OCI-LY1 (cell line): ENCODE results near the gene TMOD3.

Experiments
- H2AFZ ChIP-seq: fragments of 200-600 bp; sonication (generic), shearing (Covaris generic); 2 replicates; pipeline ENCODE4 v1.6.0; 2014; ENCODE audit warnings: antibody characterized with exemption, mild to moderate bottlenecking, low read length
- H3F3A ChIP-seq: fragments of 200-600 bp; sonication (generic), shearing (Covaris generic); 2 replicates; pipeline ENCODE4 v1.6.0; 2014; ENCODE audit warnings: mild to moderate bottlenecking, antibody characterized with exemption, low read length, moderate library complexity; ENCODE audit not compliant: insufficient read depth
- H3K27ac ChIP-seq: fragments of 200-600 bp; sonication (generic); 2 replicates; pipeline ENCODE4 v1.5.1; 2014; ENCODE audit warnings: low read length, mixed run types, mild to moderate bottlenecking, low read depth; ENCODE audit not compliant: poor library complexity, severe bottlenecking
- H3K27me3 ChIP-seq: fragments of 200-600 bp; sonication (generic); 2 replicates; pipeline ENCODE4 v1.6.0; 2014; ENCODE audit warnings: antibody characterized with exemption, mild to moderate bottlenecking, low read length, moderate library complexity; ENCODE audit not compliant: insufficient read depth
- H3K36me3 ChIP-seq: fragments of 200-600 bp; sonication (generic); 2 replicates; pipeline ENCODE4 v1.6.1; 2014; ENCODE audit warnings: mild to moderate bottlenecking, antibody characterized with exemption, low read length, moderate library complexity, mixed read lengths; ENCODE audit not compliant: insufficient read depth
- H3K4me1 ChIP-seq: fragments of 200-600 bp; sonication (generic); 2 replicates; pipeline ENCODE4 v1.5.1; 2014; ENCODE audit warnings: mild to moderate bottlenecking, low read length, moderate library complexity; ENCODE audit not compliant: insufficient read depth, severe bottlenecking
- H3K4me2 ChIP-seq: fragments of 200-600 bp; sonication (generic), shearing (Covaris generic); 2 replicates; pipeline ENCODE4 v1.6.1; 2014; ENCODE audit warnings: low read length
- H3K4me3 ChIP-seq: fragments of 200-600 bp; sonication (generic); 2 replicates; pipeline ENCODE4 v1.5.1; 2014; ENCODE audit warnings: low read length, low read depth, mild to moderate bottlenecking, mixed read lengths; ENCODE audit not compliant: poor library complexity, severe bottlenecking
- H3K79me2 ChIP-seq: fragments of 200-600 bp; shearing (Covaris generic); 2 replicates; pipeline ENCODE4 v1.6.1; 2016; ENCODE audit warnings: mixed run types, low read length, mixed read lengths; ENCODE audit not compliant: insufficient read depth
- H3K9ac ChIP-seq: fragments of 200-600 bp; sonication (generic), shearing (Covaris generic); 2 replicates; pipeline ENCODE4 v1.6.1; 2014; ENCODE audit warnings: mild to moderate bottlenecking, low read length, mixed read lengths
- H3K9me2 ChIP-seq: fragments of 200-600 bp; sonication (generic), shearing (Covaris generic); 2 replicates; pipeline ENCODE4 v1.6.1; 2014; ENCODE audit warnings: low read depth, mild to moderate bottlenecking, low read length, mixed read lengths
- H3K9me3 ChIP-seq: fragments of 200-600 bp; shearing (Covaris generic); 2 replicates; pipeline ENCODE4 v1.6.1; 2014; ENCODE audit warnings: low read length, mixed read lengths
- H4K20me1 ChIP-seq: fragments of 200-600 bp; sonication (generic), shearing (Covaris generic); 2 replicates; pipeline ENCODE4 v1.6.0; 2016; ENCODE audit warnings: mild to moderate bottlenecking, low read length; ENCODE audit not compliant: insufficient read depth
- EZH2 ChIP-seq: fragments of 200-600 bp; sonication (generic), shearing (Covaris generic); IDR thresholded peaks from 2 replicates; pipeline ENCODE4 v1.8.0; 2017; ENCODE audit warnings: borderline replicate concordance, mixed run types, mild to moderate bottlenecking, antibody characterized with exemption, low read length, moderate library complexity, mixed read lengths
- TF ChIP-seq, protein P1 (sequence below): fragments of 200-600 bp; sonication (generic), shearing (Covaris generic); IDR thresholded peaks from 2 replicates; pipeline ENCODE4 v1.5.1; 2017; ENCODE audit warnings: mild to moderate bottlenecking, antibody characterized with exemption, low read length, moderate library complexity, mixed read lengths

Gene TMOD3

DNA sequence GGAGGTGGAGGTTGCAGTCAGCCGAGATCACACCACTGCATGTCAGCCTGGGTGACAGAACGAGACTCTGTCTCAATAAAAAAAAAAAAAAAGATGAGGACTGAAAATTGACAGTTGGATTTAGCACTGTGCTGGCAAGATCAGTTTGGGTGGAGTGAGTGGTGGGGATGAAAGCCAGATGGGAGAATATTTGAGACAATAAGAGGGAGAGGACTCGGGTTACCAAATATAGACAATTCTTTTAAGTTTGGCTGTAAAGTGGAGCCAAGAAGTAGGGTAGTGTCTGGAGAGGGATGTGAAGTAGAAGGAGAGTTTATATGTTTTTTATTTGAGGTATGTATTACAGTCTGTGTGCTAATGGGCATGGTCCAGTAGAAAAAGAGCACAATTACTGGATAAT is 20.4 kb downstream of the TMOD3 start:
- H4K20me1 ChIP-seq, result no peaks in the 10 kb centered on the region
- no peak overlapping the region for H3K4me2 ChIP-seq
- no peaks in the 10 kb centered on the region for H3K9me2 ChIP-seq
- no peak overlapping the region for H3K27ac ChIP-seq
- peaks cover 12% of the 10 kb centered on the region for H3K79me2 ChIP-seq
- TF ChIP-seq, protein P1, sequence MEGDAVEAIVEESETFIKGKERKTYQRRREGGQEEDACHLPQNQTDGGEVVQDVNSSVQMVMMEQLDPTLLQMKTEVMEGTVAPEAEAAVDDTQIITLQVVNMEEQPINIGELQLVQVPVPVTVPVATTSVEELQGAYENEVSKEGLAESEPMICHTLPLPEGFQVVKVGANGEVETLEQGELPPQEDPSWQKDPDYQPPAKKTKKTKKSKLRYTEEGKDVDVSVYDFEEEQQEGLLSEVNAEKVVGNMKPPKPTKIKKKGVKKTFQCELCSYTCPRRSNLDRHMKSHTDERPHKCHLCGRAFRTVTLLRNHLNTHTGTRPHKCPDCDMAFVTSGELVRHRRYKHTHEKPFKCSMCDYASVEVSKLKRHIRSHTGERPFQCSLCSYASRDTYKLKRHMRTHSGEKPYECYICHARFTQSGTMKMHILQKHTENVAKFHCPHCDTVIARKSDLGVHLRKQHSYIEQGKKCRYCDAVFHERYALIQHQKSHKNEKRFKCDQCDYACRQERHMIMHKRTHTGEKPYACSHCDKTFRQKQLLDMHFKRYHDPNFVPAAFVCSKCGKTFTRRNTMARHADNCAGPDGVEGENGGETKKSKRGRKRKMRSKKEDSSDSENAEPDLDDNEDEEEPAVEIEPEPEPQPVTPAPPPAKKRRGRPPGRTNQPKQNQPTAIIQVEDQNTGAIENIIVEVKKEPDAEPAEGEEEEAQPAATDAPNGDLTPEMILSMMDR, result no peak
- H3F3A ChIP-seq, result no peaks in the 10 kb centered on the region
- no peak overlapping the region for H3K4me3 ChIP-seq
- peaks cover 14% of the 10 kb centered on the region for H3K4me1 ChIP-seq
- H3K27me3 ChIP-seq, result no peaks in the 10 kb centered on the region
- no peaks in the 10 kb centered on the region for H3K36me3 ChIP-seq
- H3K9ac ChIP-seq, result no peak overlapping the region
- no peak overlapping the region for H2AFZ ChIP-seq
- no peaks in the 10 kb centered on the region for H3K9me3 ChIP-seq

DNA sequence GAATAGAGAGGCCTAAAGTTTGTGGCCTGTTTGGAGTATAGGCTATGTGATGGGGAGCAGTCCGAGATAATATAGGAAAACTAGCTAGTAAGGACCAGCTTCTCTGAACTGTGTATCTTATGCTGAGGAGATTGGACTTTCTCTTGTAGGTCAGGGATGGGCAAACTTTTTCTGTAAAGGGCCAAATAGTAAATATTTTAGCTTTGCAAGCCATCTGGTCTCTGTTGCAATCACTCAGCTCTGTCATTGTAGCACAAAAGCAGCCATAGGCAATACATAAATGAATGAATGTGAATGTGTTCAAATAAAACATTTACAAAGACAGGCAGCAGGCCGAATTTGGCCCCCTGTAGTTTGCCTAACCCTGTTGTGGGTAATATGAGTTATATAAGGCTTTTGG is 24.5 kb downstream of the TMOD3 start:
- H3K27ac ChIP-seq, result no peak overlapping the region
- no peak overlapping the region for H3K4me3 ChIP-seq
- H3K79me2 ChIP-seq, result no peaks in the 10 kb centered on the region
- H3K4me1 ChIP-seq, result no peaks in the 10 kb centered on the region
- TF ChIP-seq, protein P1, result no peak
- TF ChIP-seq EZH2, result no peak
- no peaks in the 10 kb centered on the region for H3K27me3 ChIP-seq
- no peak overlapping the region for H3K9ac ChIP-seq
- no peaks in the 10 kb centered on the region for H3K9me2 ChIP-seq
- no peaks in the 10 kb centered on the region for H3K36me3 ChIP-seq
- H3K9me3 ChIP-seq, result no peaks in the 10 kb centered on the region
- no peaks in the 10 kb centered on the region for H4K20me1 ChIP-seq
- H2AFZ ChIP-seq, result no peak overlapping the region
- no peaks in the 10 kb centered on the region for H3F3A ChIP-seq
- H3K4me2 ChIP-seq, result no peak overlapping the region

DNA sequence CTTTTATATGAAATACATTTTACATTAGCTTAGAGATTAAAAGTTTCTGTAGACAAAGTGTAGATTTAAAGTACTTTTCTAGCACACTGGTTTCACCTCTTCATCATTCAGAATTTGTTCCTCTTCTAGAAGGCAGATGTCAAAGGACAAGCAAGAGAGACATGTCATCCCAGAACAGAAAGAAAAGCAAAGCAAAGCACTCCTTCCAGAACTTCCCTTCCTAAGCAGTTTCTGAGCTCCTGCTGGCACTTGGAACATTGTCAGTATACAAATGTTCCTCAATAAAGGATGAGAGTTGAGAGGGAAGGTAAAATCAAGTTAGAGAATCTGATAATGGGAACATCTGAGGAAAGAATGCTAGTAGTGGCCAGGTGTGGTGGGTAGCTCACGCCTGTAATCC is 26.2 kb downstream of the TMOD3 start:
- no peak overlapping the region for H3K4me2 ChIP-seq
- H3K27ac ChIP-seq, result no peak overlapping the region
- no peaks in the 10 kb centered on the region for H3K36me3 ChIP-seq
- no peaks in the 10 kb centered on the region for H3F3A ChIP-seq
- no peaks in the 10 kb centered on the region for H4K20me1 ChIP-seq
- no peak overlapping the region for H3K4me3 ChIP-seq
- H3K9ac ChIP-seq, result no peak overlapping the region
- no peak overlapping the region for H2AFZ ChIP-seq
- TF ChIP-seq, protein P1, result no peak
- no peak for TF ChIP-seq EZH2
- no peaks in the 10 kb centered on the region for H3K9me2 ChIP-seq
- H3K27me3 ChIP-seq, result no peaks in the 10 kb centered on the region
- no peaks in the 10 kb centered on the region for H3K4me1 ChIP-seq
- H3K79me2 ChIP-seq, result no peaks in the 10 kb centered on the region
- H3K9me3 ChIP-seq, result no peaks in the 10 kb centered on the region
